KMS-11 (cell line): ENCODE data around the gene RARB.

ENCODE experiments used
- H2AFZ ChIP-seq: fragments of 200-600 bp; sonication (generic); 2 replicates; pipeline ENCODE4 v1.6.1; 2016; ENCODE audit warnings: antibody characterized with exemption, mixed run types, low read depth
- H3K27ac ChIP-seq: fragments of 200-600 bp; sonication (generic); 2 replicates; pipeline ENCODE4 v1.6.1; 2016; ENCODE audit warnings: mild to moderate bottlenecking, mixed run types
- H3K27me3 ChIP-seq: fragments of 200-600 bp; sonication (generic); 2 replicates; pipeline ENCODE4 v1.6.1; 2017; ENCODE audit warnings: mild to moderate bottlenecking, low read depth, mixed run types, moderate library complexity; ENCODE audit not compliant: insufficient read depth
- H3K36me3 ChIP-seq: fragments of 200-600 bp; sonication (generic); 2 replicates; pipeline ENCODE4 v1.6.1; 2017; ENCODE audit warnings: mild to moderate bottlenecking, mixed run types; ENCODE audit not compliant: insufficient read depth
- H3K4me1 ChIP-seq: fragments of 200-600 bp; sonication (generic); 2 replicates; pipeline ENCODE4 v1.6.1; 2016; ENCODE audit warnings: mild to moderate bottlenecking, low read depth, mixed run types; ENCODE audit not compliant: poor library complexity, severe bottlenecking
- H3K4me2 ChIP-seq: fragments of 200-600 bp; sonication (generic); 2 replicates; pipeline ENCODE4 v1.7.0; 2016; ENCODE audit warnings: mild to moderate bottlenecking, mixed run types
- H3K4me3 ChIP-seq: fragments of 200-600 bp; sonication (generic); IDR thresholded peaks from 2 replicates; pipeline ENCODE4 v1.6.1; 2017; ENCODE audit warnings: low read depth, low read length, mixed read lengths; ENCODE audit not compliant: insufficient read depth
- H3K79me2 ChIP-seq: fragments of 200-600 bp; sonication (generic); 2 replicates; pipeline ENCODE4 v1.6.1; 2016; ENCODE audit warnings: low read depth, mixed run types; ENCODE audit not compliant: insufficient read depth
- H3K9ac ChIP-seq: fragments of 200-600 bp; sonication (generic); 2 replicates; pipeline ENCODE4 v1.6.1; 2016; ENCODE audit warnings: mild to moderate bottlenecking, mixed run types
- H4K20me1 ChIP-seq: fragments of 200-600 bp; sonication (generic); 2 replicates; pipeline ENCODE4 v1.6.1; 2016; ENCODE audit warnings: mild to moderate bottlenecking, mixed run types; ENCODE audit not compliant: insufficient read depth
- TF ChIP-seq, protein P1 (sequence below): fragments of 200-600 bp; sonication (generic); conservative IDR thresholded peaks from 2 replicates; pipeline ENCODE4 v1.6.1; 2017; ENCODE audit warnings: low read depth, mild to moderate bottlenecking, antibody characterized with exemption, low read length, moderate library complexity, mixed read lengths

The RARB gene

DNA sequence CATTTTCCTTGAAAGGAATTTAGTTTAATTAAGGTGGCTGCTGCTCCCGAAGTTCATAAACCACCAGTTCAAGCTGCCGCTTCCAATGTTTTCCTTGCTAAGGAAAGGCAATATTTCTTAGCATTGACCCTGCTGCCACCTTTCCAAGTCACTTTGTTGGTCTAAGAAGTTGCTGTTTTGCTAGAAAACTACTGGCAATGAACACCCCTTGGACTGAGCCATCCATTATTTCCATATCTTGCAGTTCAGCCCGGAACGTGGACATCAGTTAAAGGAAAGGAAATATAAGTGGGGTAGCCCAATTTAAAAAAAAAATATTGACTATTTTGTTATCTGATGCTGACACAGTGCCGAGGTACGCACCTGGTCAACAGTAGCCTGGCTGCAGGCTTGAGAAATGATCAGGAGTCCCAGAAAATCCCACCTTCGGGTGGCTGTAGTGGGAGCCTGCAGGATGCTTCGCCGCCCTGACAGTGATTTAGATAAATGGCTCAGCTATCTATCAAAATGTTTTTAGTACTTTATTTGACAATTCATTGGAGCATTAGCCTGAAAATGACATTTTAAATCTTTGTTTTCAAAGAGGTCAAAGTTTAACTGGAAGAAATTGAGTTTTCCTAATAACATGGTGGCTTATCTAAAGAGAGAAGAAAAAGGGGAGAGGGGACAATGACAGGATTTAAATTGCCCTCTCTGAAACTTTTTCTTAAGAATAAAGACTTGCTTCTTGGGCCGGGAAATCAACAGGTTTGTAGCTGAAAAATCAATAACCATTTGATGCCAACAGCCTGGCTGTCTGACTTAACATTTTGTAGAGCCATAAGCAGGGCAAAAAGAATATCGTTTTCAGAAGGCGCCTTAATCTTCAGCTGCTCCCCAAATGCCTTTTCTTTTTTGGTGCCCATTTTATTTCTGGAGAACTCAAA lies 1.6 kb downstream of the RARB start:
- H4K20me1 ChIP-seq = no peaks in the 10 kb centered on the region
- H3K4me1 ChIP-seq = no peaks in the 10 kb centered on the region
- no peaks in the 10 kb centered on the region for H3K79me2 ChIP-seq
- no peak overlapping the region for H3K4me3 ChIP-seq
- H3K9ac ChIP-seq = no peak overlapping the region
- H3K27me3 ChIP-seq = no peaks in the 10 kb centered on the region
- H3K36me3 ChIP-seq = no peaks in the 10 kb centered on the region
- no peak overlapping the region for H2AFZ ChIP-seq
- no peak overlapping the region for H3K4me2 ChIP-seq
- no peak overlapping the region for H3K27ac ChIP-seq
- TF ChIP-seq, protein P1, sequence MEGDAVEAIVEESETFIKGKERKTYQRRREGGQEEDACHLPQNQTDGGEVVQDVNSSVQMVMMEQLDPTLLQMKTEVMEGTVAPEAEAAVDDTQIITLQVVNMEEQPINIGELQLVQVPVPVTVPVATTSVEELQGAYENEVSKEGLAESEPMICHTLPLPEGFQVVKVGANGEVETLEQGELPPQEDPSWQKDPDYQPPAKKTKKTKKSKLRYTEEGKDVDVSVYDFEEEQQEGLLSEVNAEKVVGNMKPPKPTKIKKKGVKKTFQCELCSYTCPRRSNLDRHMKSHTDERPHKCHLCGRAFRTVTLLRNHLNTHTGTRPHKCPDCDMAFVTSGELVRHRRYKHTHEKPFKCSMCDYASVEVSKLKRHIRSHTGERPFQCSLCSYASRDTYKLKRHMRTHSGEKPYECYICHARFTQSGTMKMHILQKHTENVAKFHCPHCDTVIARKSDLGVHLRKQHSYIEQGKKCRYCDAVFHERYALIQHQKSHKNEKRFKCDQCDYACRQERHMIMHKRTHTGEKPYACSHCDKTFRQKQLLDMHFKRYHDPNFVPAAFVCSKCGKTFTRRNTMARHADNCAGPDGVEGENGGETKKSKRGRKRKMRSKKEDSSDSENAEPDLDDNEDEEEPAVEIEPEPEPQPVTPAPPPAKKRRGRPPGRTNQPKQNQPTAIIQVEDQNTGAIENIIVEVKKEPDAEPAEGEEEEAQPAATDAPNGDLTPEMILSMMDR = no peak

DNA sequence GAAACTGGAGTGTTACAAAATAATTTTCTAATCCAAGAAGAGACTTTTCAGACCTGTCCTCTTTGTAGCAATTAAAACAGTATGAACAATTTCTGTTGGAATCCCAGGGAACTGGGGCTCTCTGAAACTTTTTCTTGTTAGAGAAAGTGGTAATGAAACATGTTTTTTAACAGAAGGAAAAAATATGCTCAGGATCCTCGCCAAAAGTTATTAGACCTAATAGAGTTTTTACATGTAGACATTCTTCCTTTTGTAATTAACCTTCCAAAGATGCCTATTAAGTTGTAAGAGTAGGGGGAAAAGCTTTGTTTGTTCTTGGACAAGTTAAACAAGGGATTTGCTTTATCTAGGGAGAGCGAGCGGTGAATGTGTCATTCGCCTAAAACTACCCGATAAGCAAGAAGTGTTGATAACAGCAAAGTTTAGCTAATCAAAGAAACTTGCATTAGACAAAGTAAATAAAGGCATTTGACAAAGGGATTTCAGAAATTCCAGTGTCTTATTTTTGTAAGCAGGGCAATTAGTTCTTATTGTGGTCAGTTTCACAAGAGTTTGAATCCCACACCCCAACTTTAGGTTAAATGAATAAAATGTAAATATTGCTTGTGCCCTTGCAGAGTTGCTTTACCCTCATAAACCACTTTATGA lies 2.3 kb downstream of the RARB start:
- H4K20me1 ChIP-seq = no peaks in the 10 kb centered on the region
- no peak overlapping the region for H3K4me3 ChIP-seq
- no peaks in the 10 kb centered on the region for H3K4me1 ChIP-seq
- no peaks in the 10 kb centered on the region for H3K79me2 ChIP-seq
- no peak overlapping the region for H3K4me2 ChIP-seq
- TF ChIP-seq, protein P1 = no peak
- no peak overlapping the region for H3K27ac ChIP-seq
- H3K9ac ChIP-seq = no peak overlapping the region
- H3K36me3 ChIP-seq = no peaks in the 10 kb centered on the region
- H3K27me3 ChIP-seq = no peaks in the 10 kb centered on the region
- H2AFZ ChIP-seq = no peak overlapping the region

DNA sequence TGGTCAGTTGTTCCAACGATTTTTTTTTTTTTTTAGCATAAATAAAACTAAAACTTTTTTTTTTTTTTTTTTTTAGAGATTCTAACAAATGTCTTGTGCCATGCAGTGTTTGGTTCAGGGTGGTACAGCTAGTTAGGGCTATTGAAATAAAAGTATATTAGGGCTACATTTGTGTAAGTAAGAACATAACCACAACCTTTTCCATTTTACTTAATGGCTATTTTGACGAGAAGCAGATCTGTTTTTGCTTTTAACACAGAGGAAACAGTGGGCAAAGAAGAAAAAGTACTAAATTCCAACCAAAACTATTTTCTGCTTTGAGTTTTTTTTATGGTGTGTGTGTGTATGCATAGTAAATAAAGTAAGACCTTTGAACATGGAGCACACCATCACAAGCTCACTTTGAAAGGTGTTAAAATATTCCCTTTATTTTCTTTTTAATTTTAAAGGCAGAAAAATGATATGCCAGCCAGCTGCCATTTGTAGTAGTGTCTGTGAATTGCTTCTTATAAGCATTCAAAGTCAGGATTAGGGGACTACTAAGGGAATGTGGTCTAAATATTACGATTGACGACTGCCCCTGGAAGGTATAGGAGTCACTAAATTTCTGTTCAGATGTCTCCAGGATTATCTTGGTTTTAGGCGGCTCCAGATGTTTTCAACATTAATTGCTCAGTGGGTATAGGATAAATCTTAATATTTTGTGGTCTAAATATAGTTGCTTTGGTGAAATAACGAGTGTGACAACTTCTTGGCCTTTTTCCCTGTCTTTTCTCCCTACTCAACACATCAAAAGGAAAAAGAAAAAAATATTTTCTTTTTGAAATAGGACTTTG lies 3.1 kb downstream of the RARB start:
- Histone ChIP-seq H3K4me1 (no peaks in the 10 kb centered on the region), H3K27me3 (no peaks in the 10 kb centered on the region), H2AFZ (no peak overlapping the region), H3K4me3 (no peak overlapping the region), H3K9ac (no peak overlapping the region), H4K20me1 (no peaks in the 10 kb centered on the region), H3K4me2 (no peak overlapping the region), H3K36me3 (no peaks in the 10 kb centered on the region), H3K79me2 (no peaks in the 10 kb centered on the region), H3K27ac (no peak overlapping the region)
- TF ChIP-seq, protein P1 = no peak

GRCh38 chr3:25432176-25432720 lies 4.2 kb downstream of the RARB start:
- Histone ChIP-seq H3K27ac (no peak overlapping the region), H3K27me3 (no peaks in the 10 kb centered on the region), H3K4me3 (no peak overlapping the region), H3K9ac (no peak overlapping the region), H3K36me3 (no peaks in the 10 kb centered on the region), H3K4me2 (no peak overlapping the region), H4K20me1 (no peaks in the 10 kb centered on the region), H3K79me2 (no peaks in the 10 kb centered on the region), H2AFZ (no peak overlapping the region), H3K4me1 (no peaks in the 10 kb centered on the region)
- TF ChIP-seq, protein P1 = no peak
